IMR-90 (cell line): ENCODE data around the gene SNRPD2. TPM values are rescaled to one million over a fixed set of nuclear protein-coding genes. Genes with fewer than 3 reads are reported as not detected.
A peak's percentile ranks its signal among the peaks of the same experiment; 100 is the strongest.

ENCODE experiments used
- ATAC-seq: fragments of 200-7000 bp; cut with Tn5 transposase; 2 replicates; pipeline ENCODE4 v1.9.1; 2020; ENCODE audit warnings: low read depth, mild to moderate bottlenecking, moderate library complexity
- BruUV-seq: library from RNA; stranded (reverse); fragments of 400-500 nt; replicated peaks from 2 replicates; lab custom pipeline; 2021; lab: Mats Ljungman, UMichigan
- CTCF ChIA-PET: fragments of 300-600 bp; formaldehyde crosslinking; extraction: SDS; loops from one replicate; lab custom pipeline; 2021; ENCODE audit warnings: antibody characterized with exemption; lab: Yijun Ruan, JAX
- POLR2A ChIA-PET: fragments of 300-600 bp; sonication (Branson Sonifier 250); formaldehyde crosslinking; loops from one replicate; lab custom pipeline; 2022; ENCODE audit warnings: antibody characterized with exemption; ENCODE audit not compliant: unreplicated experiment; lab: Charles Lee
- DNase-seq: peaks from one replicate; pipeline ENCODE4 v3.0.0; 2013
- H2AFZ ChIP-seq: replicated peaks from 2 replicates; pipeline ENCODE3; 2013; ENCODE audit warnings: low read length, mild to moderate bottlenecking; ENCODE audit not compliant: poor library complexity
- H2AK5ac ChIP-seq: 2 replicates; pipeline ENCODE4 v1.6.1; 2013; ENCODE audit warnings: low read depth, low read length, inconsistent platforms
- H2AK9ac ChIP-seq: replicated peaks from 2 replicates; pipeline ENCODE3; 2013; ENCODE audit warnings: mild to moderate bottlenecking, low read depth, low read length, moderate library complexity; ENCODE audit not compliant: poor library complexity
- H2BK120ac ChIP-seq: 2 replicates; pipeline ENCODE4 v1.6.1; 2013; ENCODE audit warnings: low read depth, low read length, inconsistent platforms
- H2BK15ac ChIP-seq: 3 replicates; pipeline ENCODE4 v1.6.1; 2013; ENCODE audit warnings: low read depth, low read length, inconsistent platforms
- H2BK20ac ChIP-seq: 2 replicates; pipeline ENCODE4 v1.6.1; 2013; ENCODE audit warnings: low read depth, mild to moderate bottlenecking, inconsistent platforms, low read length, moderate library complexity
- H2BK5ac ChIP-seq: 2 replicates; pipeline ENCODE4 v1.6.1; 2013; ENCODE audit warnings: mild to moderate bottlenecking, low read depth, low read length, inconsistent platforms; ENCODE audit not compliant: poor library complexity, severe bottlenecking
- H3K14ac ChIP-seq: replicated peaks from 2 replicates; pipeline ENCODE4 v1.6.1; 2013; ENCODE audit warnings: low read depth, low read length, inconsistent platforms
- H3K18ac ChIP-seq: 2 replicates; pipeline ENCODE4 v1.6.1; 2013; ENCODE audit warnings: low read depth, low read length, control low read depth
- H3K23ac ChIP-seq: 2 replicates; pipeline ENCODE4 v1.6.1; 2013; ENCODE audit warnings: low read depth, low read length, inconsistent platforms
- H3K27ac ChIP-seq: 2 replicates; pipeline ENCODE4 v1.5.1; 2013; ENCODE audit warnings: mild to moderate bottlenecking, control low read depth, low read length; ENCODE audit not compliant: insufficient read depth
- H3K27me3 ChIP-seq: 2 replicates; pipeline ENCODE4 v1.6.1; 2013; ENCODE audit warnings: low read length; ENCODE audit not compliant: control insufficient read depth, insufficient read depth
- H3K36me3 ChIP-seq: 2 replicates; pipeline ENCODE4 v1.6.1; 2013; ENCODE audit warnings: low read length, mixed read lengths; ENCODE audit not compliant: control insufficient read depth, insufficient read depth
- H3K4ac ChIP-seq: 2 replicates; pipeline ENCODE4 v1.6.1; 2013; ENCODE audit warnings: low read depth, low read length, inconsistent platforms
- H3K4me1 ChIP-seq: 2 replicates; pipeline ENCODE4 v1.6.1; 2013; ENCODE audit warnings: low read length, mixed read lengths; ENCODE audit not compliant: control insufficient read depth, insufficient read depth
- H3K4me2 ChIP-seq: 2 replicates; pipeline ENCODE4 v1.6.1; 2013; ENCODE audit warnings: low read depth, mild to moderate bottlenecking, control low read depth, low read length, moderate library complexity
- H3K4me3 ChIP-seq: 2 replicates; pipeline ENCODE4 v1.5.1; 2013; ENCODE audit warnings: low read depth, mild to moderate bottlenecking, control low read depth, low read length, moderate library complexity; ENCODE audit not compliant: insufficient read depth
- H3K56ac ChIP-seq: 2 replicates; pipeline ENCODE4 v1.6.1; 2013; ENCODE audit warnings: low read length, inconsistent platforms; ENCODE audit not compliant: insufficient read depth; ENCODE audit errors: extremely low read depth
- H3K79me1 ChIP-seq, 2 experiments: 2 replicates each; pipeline ENCODE4 v1.6.1; 2013; ENCODE audit warnings: low read length in 2 of 2, inconsistent platforms in 1 of 2, low read depth in 1 of 2
- H3K9ac ChIP-seq: 2 replicates; pipeline ENCODE4 v1.6.1; 2013; ENCODE audit warnings: low read depth, low read length, control low read depth
- H3K9me1 ChIP-seq: 2 replicates; pipeline ENCODE4 v1.6.1; 2013; ENCODE audit warnings: low read length, inconsistent platforms; ENCODE audit not compliant: insufficient read depth
- H3K9me3 ChIP-seq: 2 replicates; pipeline ENCODE4 v1.6.1; 2013; ENCODE audit warnings: low read length; ENCODE audit not compliant: control insufficient read depth, insufficient read depth
- H4K20me1 ChIP-seq: 2 replicates; pipeline ENCODE4 v1.6.1; 2013; ENCODE audit warnings: low read length, inconsistent platforms; ENCODE audit not compliant: insufficient read depth
- H4K5ac ChIP-seq: 2 replicates; pipeline ENCODE4 v1.6.1; 2013; ENCODE audit warnings: mild to moderate bottlenecking, low read depth, low read length, control low read depth
- H4K8ac ChIP-seq, 2 experiments: 2 replicates each; pipeline ENCODE4 v1.6.1; 2013; ENCODE audit warnings: low read depth in 2 of 2, low read length in 2 of 2, control low read depth in 1 of 2, inconsistent platforms in 1 of 2
- H4K91ac ChIP-seq: 2 replicates; pipeline ENCODE4 v1.6.1; 2013; ENCODE audit warnings: low read depth, low read length, inconsistent platforms; ENCODE audit not compliant: insufficient read depth
- BHLHE40 ChIP-seq: fragments of 150-350 bp; IDR thresholded peaks from 2 replicates; pipeline ENCODE4 v1.6.1; 2016; ENCODE audit warnings: mild to moderate bottlenecking, low read depth, low read length
- CEBPB ChIP-seq: IDR thresholded peaks from 2 replicates; pipeline ENCODE4 v1.6.1; 2012; ENCODE audit warnings: low read depth, low read length, improper control_type of control experiment
- CHD1 ChIP-seq: IDR thresholded peaks from 2 replicates; pipeline ENCODE4 v1.6.1; 2012; ENCODE audit warnings: low read depth, low read length, improper control_type of control experiment
- FOS ChIP-seq: fragments of 150-350 bp; IDR thresholded peaks from 2 replicates; pipeline ENCODE4 v1.6.1; 2016; ENCODE audit warnings: low read depth, low read length
- MAFK ChIP-seq: IDR thresholded peaks from 2 replicates; pipeline ENCODE4 v1.6.1; 2012; ENCODE audit warnings: low read depth, low read length, improper control_type of control experiment
- MAZ ChIP-seq: IDR thresholded peaks from 2 replicates; pipeline ENCODE4 v1.6.1; 2012; ENCODE audit warnings: low read depth, mild to moderate bottlenecking, low read length, improper control_type of control experiment, moderate library complexity, borderline replicate concordance
- MXI1 ChIP-seq: IDR thresholded peaks from 2 replicates; pipeline ENCODE4 v1.6.1; 2012; ENCODE audit warnings: low read depth, mild to moderate bottlenecking, low read length, moderate library complexity, borderline replicate concordance
- NFE2L2 ChIP-seq: fragments of 150-350 bp; IDR thresholded peaks from 2 replicates; pipeline ENCODE4 v1.6.1; 2016; ENCODE audit warnings: low read depth, mild to moderate bottlenecking, low read length
- POLR2A ChIP-seq: IDR thresholded peaks from 2 replicates; pipeline ENCODE4 v1.6.1; 2012; ENCODE audit warnings: mild to moderate bottlenecking, low read depth, low read length
- RAD21 ChIP-seq: IDR thresholded peaks from 2 replicates; pipeline ENCODE4 v1.6.1; 2012; ENCODE audit warnings: low read length, improper control_type of control experiment
- RCOR1 ChIP-seq: IDR thresholded peaks from 2 replicates; pipeline ENCODE4 v1.6.1; 2012; ENCODE audit warnings: mild to moderate bottlenecking, low read length, improper control_type of control experiment; ENCODE audit not compliant: insufficient replicate concordance
- RFX5 ChIP-seq: IDR thresholded peaks from 2 replicates; pipeline ENCODE4 v1.8.0; 2012; ENCODE audit warnings: low read depth, mild to moderate bottlenecking, low read length, moderate library complexity
- SMC3 ChIP-seq: fragments of 150-350 bp; IDR thresholded peaks from 2 replicates; pipeline ENCODE4 v1.6.1; 2016; ENCODE audit warnings: low read depth, mild to moderate bottlenecking, antibody characterized with exemption, low read length, moderate library complexity
- WGBS, 2 experiments: methylation state at CpG; one replicate each; pipeline versions ENCODE4 v1.1.5 to v1.1.7; 2013; ENCODE audit warnings: missing lambda C conversion rate in 2 of 2; ENCODE audit not compliant: insufficient read length in 1 of 2; ENCODE audit errors: extremely low coverage in 2 of 2; 5-methylcytosine and 5-hydroxymethylcytosine counted together
- dilution Hi-C: fragments of 300-500 bp; cut with HindIII; formaldehyde crosslinking; loops from one replicate; pipeline ENCODE4 v1.14.3; 2018; ENCODE audit warnings: low sequenced_read_pairs; ENCODE audit not compliant: unreplicated experiment
- in situ Hi-C: fragments of 300-500 bp; cut with MboI; formaldehyde crosslinking; loops from 3 replicates; pipeline ENCODE4 v1.14.3; 2019; ENCODE audit warnings: low sequenced_read_pairs, inconsistent platforms, mixed read lengths
- intact Hi-C: fragments of 100-400 bp; cut with micrococcal nuclease; formaldehyde crosslinking; loops from 2 replicates; pipeline ENCODE4 v1.10.0; 2022
- polyA plus RNA-seq, 3 experiments: library from polyadenylated mRNA; depleted of rRNA; stranded (reverse); fragments of >200 nt; gene quantifications; 2 replicates each; pipeline ENCODE4 v1.2.3, GENCODE V29; 2012; ENCODE audit warnings: low replicate concordance in 1 of 3
- total RNA-seq: library from RNA; depleted of rRNA; stranded (reverse); fragments of >200 nt; gene quantifications from 2 replicates; pipeline ENCODE4 v1.2.3, GENCODE V29; 2012
- TF ChIP-seq, protein P1 (sequence below): conservative IDR thresholded peaks from 2 replicates; pipeline ENCODE4 v1.5.1; 2012; ENCODE audit warnings: mild to moderate bottlenecking, low read depth, low read length, improper control_type of control experiment
- TF ChIP-seq, protein P2 (sequence below): fragments of 150-350 bp; IDR thresholded peaks from 2 replicates; pipeline ENCODE4 v1.6.1; 2016; ENCODE audit warnings: low read depth, mild to moderate bottlenecking, low read length, moderate library complexity, borderline replicate concordance

Gene SNRPD2
- total and polyA plus RNA-seq, 2 of the 4 experiments (the other 2 are of a cell fraction), result 587 to 877 TPM

DNA sequence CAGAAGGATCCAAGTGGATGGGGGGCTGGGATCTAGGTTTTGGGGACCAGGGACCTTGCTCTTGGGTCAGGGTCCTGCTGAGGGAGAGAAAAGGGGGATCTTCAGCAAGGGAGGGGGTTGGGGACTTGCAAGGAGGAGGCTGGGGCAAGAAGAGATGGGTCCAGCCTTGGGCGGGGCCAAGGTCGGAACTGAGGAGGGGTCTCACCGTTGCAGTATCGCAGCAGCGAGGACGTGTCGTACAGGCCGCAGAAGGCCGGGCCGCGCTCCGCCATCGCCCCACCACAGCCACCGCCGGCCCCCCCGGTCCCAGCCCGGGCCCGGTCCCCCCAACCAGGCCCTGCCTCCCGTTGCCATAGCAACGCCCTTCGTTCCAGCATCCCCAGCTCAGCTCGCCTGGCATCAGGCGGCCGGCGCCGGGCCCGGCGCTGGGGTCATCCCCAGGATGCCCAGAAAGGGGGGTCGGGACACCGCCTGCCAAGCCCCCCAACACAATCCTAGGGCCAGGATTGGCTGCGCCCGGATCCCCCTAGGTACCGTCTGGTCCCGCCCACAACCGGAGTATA lies 46.6 kb downstream of the SNRPD2 start:
- H2BK5ac ChIP-seq, result no peak overlapping the region
- CTCF ChIA-PET, result no interaction called here
- peak overlapping the region; percentile 84 for H2AFZ ChIP-seq
- no TSS peak for BruUV-seq
- H4K91ac ChIP-seq, result no peak overlapping the region
- in situ Hi-C loops, result loop anchor here (10.0 kb wide), 1 partner anchor 120 kb away; no protein-coding TSS in a partner anchor
- dilution Hi-C loops, result no loop called here
- no peaks in the 10 kb centered on the region for H3K9me3 ChIP-seq
- TF ChIP-seq RCOR1 (no peak), MXI1 (no peak), CHD1 (no peak), MAZ (no peak), MAFK (no peak), NFE2L2 (no peak), CEBPB (no peak), RAD21 (no peak), POLR2A (no peak), BHLHE40 (no peak), SMC3 (no peak), FOS (no peak), RFX5 (no peak)
- TF ChIP-seq, protein P1, sequence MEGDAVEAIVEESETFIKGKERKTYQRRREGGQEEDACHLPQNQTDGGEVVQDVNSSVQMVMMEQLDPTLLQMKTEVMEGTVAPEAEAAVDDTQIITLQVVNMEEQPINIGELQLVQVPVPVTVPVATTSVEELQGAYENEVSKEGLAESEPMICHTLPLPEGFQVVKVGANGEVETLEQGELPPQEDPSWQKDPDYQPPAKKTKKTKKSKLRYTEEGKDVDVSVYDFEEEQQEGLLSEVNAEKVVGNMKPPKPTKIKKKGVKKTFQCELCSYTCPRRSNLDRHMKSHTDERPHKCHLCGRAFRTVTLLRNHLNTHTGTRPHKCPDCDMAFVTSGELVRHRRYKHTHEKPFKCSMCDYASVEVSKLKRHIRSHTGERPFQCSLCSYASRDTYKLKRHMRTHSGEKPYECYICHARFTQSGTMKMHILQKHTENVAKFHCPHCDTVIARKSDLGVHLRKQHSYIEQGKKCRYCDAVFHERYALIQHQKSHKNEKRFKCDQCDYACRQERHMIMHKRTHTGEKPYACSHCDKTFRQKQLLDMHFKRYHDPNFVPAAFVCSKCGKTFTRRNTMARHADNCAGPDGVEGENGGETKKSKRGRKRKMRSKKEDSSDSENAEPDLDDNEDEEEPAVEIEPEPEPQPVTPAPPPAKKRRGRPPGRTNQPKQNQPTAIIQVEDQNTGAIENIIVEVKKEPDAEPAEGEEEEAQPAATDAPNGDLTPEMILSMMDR, result no peak
- TF ChIP-seq, protein P2, sequence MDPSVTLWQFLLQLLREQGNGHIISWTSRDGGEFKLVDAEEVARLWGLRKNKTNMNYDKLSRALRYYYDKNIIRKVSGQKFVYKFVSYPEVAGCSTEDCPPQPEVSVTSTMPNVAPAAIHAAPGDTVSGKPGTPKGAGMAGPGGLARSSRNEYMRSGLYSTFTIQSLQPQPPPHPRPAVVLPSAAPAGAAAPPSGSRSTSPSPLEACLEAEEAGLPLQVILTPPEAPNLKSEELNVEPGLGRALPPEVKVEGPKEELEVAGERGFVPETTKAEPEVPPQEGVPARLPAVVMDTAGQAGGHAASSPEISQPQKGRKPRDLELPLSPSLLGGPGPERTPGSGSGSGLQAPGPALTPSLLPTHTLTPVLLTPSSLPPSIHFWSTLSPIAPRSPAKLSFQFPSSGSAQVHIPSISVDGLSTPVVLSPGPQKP, result no peak
- ATAC-seq, result peak; percentile 3
- no peak overlapping the region for H4K5ac ChIP-seq
- WGBS, 2 experiments, result 13% methylated on average over 14 of the region's 35 CpGs; no CpG with 5 or more reads in 1 of the 2 experiments
- no peak overlapping the region for H3K14ac ChIP-seq
- no peak overlapping the region for H2AK9ac ChIP-seq
- H3K4me3 ChIP-seq, result peak overlapping the region; percentile 44
- peaks cover 10% of the 10 kb centered on the region for H3K4me1 ChIP-seq
- no peak overlapping the region for H3K18ac ChIP-seq
- no peak overlapping the region for H2BK20ac ChIP-seq
- H3K27ac ChIP-seq, result no peak overlapping the region
- no peak overlapping the region for H3K56ac ChIP-seq
- H3K23ac ChIP-seq, result no peak overlapping the region
- intact Hi-C loops, result no loop called here
- no peak overlapping the region for H3K9ac ChIP-seq
- 0 out of 4 replicates have a peak, but pooled peaks cover 0 to 5% of the 10 kb centered on the region in 2 experiments for H3K79me1 ChIP-seq
- H4K8ac ChIP-seq, result no peak overlapping the region
- no peak overlapping the region for H3K4ac ChIP-seq
- H4K20me1 ChIP-seq, result peaks cover 3% of the 10 kb centered on the region; the same call in 1 of the 2 replicates
- POLR2A ChIA-PET, result no interaction called here
- peak overlapping the region; percentile 67; the same call in 1 of the 2 replicates for H3K4me2 ChIP-seq
- H3K9me1 ChIP-seq, result no peaks in the 10 kb centered on the region
- no peak overlapping the region for H2BK120ac ChIP-seq
- H3K36me3 ChIP-seq, result no peaks in the 10 kb centered on the region
- peak overlapping the region; percentile 43; the same call in 1 of the 2 replicates for H2AK5ac ChIP-seq
- no peak for DNase-seq
- no peak overlapping the region for H2BK15ac ChIP-seq
- H3K27me3 ChIP-seq, result no peaks in the 10 kb centered on the region; the same call in 1 of the 2 replicates
